ENCODE data around the gene URAD.
"Not testable (repeated sequence)": the region's sequence is repeated elsewhere in the genome, so short reads cannot be mapped to it uniquely, and the experiment has no call there.

The URAD gene, protein sequence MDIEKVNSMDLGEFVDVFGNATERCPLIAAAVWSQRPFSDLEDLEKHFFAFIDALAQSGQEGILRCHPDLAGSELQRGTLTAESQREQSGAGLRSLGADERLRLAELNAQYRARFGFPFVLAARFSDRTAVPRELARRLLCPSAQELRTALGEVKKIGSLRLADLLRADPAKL

GRCh38 chr13:27988520-27988919 lies at the start of gene URAD:
URAD (minus strand) TSS chr13:27988693; CDS start chr13:27988637, 56 bp downstream.
- DNase-seq = no peak

DNA sequence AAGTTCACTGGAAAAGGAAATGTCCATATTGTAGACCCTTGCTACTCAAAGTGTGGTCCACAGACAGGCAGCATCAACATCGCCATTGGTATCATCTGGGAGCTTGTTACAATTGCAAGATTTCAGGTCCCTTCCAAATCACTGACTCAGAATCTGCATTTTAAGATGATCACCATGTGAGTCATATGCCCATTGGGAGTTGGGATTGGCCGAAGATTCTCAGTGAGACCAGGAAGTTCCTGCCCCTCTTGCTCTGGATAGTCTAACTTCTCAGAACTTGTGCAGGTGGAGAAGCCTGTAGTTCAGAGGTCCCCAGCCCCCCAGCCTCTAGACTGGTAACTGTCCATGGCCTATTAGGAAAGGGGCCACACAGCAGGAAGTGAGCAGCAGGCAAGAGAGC lies 48.9 kb upstream of the URAD start:
- no peak for DNase-seq

- no peak for DNase-seq
Measured at GRCh38 chr13:28035146-28035782, 46.8 kb upstream of the URAD start.

DNA sequence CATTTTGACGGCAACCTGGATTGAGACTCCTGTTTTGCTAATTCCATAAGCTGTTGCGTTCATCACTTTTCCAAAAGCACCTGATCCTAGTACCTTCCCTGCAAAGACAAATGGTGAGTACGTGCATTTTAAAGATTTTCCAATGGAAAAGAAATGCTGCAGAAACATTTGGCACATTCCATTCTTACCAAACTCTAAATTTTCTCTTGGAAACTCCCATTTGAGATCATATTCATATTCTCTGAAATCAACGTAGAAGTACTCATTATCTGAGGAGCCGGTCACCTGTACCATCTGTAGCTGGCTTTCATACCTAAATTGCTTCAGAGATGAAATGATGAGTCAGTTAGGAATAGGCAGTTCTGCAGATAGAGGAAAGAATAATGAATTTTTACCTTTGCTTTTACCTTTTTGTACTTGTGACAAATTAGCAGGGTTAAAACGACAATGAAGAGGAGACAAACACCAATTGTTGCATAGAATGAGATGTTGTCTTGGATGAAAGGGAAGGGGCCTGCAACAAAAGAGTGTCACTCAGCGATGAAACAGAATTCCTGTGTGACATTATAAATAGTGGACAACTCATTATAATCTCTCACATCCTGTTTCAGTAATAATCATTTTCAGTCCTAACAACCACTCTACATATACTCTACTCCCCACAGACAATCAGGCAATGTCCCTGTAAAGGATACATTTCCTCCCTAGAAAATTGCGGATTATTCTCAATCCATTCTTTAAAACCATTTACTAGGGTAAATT lies 45.6 kb upstream of the URAD start:
- DNase-seq = no peak

GRCh38 chr13:28032438-28032837 lies 43.9 kb upstream of the URAD start:
- not testable (repeated sequence) for DNase-seq

- DNase-seq = no peak
Measured at GRCh38 chr13:28031896-28032288, 43.4 kb upstream of the URAD start.

GRCh38 chr13:28031220-28031895 lies 42.9 kb upstream of the URAD start:
- DNase-seq = no peak

DNA sequence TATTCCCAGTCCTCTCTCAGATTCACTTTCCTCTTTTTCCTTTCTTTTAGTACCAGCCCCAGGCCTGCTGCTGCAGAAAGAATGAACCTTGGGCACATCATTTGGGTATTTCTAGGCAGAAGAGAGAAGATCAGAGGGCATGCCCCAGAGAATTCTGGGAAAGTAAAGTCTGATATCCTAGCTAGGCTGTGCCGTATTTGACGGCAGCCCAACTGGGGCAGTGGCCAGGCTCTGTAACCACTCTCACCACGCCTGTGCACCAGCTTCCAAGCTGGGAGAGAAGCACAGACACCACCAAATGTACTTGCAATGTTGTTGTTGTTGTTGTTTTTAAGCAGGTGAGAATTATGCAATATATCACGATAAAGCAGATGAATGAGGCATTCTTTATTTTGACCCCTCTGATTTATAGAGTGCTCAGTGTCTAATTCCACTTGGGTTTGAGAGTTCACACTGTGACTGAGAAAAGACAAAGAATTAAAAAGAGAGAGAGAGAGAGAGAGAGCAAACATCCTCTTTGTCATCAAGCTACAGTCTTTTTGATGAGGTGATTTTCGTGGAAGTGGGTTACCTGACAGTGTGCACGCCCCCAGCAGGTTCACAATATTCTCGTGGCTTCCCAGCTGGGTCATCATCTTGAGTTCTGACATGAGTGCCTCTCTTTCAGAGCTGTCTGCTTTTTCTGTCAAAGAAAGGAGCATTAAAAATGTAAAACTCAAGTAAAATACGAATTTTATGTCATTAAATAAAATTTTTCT lies 39.3 kb upstream of the URAD start:
- DNase-seq = no peak

DNA sequence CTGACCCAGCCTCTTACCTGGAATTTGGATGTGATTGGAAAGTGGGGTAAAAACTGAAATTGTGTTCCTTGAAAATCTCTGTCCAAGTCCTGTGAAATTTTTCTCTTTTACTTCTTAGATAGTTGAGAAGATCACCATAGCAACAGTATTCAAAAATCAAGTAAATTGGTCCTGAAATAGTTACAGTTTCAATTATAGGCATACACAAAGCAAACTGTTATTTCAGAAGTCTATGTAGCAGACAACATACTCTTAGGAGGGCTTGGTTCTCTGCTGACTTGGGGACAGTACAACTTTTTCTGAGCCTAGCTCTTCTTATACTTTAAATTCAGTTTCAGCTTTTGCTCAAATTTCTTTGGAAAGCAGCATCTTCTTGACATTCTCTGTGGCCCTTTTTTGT lies 38.6 kb upstream of the URAD start:
- no peak for DNase-seq

GRCh38 chr13:28026508-28026907 lies 38.0 kb upstream of the URAD start:
- no peak for DNase-seq

DNA sequence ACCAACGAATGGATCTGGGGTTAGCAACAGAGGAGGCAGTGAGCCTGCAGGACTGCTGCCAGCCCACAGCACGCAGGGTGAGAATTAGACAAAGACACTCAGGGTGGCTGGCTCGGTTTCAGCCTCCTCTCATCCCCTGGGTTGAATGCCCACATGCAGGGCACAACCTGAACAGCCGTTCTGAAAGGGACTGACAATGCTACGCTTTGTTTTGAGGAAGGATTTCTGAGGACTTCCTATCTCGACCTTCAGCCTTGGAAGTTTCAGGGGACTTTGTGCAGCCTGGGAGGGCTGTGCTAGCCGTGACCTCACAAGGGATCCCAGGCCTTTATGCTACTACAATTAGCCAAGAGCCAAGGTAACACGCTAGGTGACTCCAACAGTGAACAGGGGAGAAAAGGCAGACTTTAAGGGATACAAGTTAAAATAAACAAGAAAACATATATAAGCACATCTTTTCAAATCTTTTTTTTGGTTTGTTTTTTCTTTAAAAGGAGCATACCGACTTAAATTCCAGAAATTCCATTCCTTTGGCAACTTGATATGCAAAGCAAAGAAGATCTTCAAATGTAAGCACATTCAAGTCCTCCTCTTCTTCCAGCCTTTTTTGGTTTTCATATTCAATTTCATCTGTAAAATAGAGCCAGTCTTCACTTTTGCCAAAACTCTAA lies 34.5 kb upstream of the URAD start:
- DNase-seq = no peak

DNA sequence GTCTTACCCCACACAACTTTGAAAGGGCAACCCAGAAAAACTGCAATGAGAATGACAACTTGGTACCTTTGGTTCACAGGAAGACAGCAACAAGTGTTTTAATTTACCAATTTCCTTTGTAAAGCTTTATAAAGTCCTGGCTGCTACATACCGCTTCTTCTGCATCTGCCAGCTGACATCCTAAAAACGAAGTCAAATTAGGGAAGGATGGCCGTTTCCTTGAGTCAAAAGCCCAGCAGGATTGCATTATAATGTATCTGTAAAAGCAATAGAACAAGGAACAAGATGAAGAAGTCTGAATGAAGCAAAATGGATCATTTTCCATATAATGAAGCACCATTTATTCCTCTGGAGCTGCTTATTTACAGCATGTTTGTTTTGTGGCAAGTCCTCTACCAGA lies 25.8 kb upstream of the URAD start:
- DNase-seq = no peak

GRCh38 chr13:28013482-28013881 lies 25.0 kb upstream of the URAD start:
- no peak for DNase-seq

- DNase-seq = no peak
Measured at GRCh38 chr13:28012896-28013295, 24.4 kb upstream of the URAD start.

GRCh38 chr13:28012383-28012782 lies 23.9 kb upstream of the URAD start:
- DNase-seq = no peak

- no peak for DNase-seq
Measured at GRCh38 chr13:28010046-28010445, 21.6 kb upstream of the URAD start.

DNA sequence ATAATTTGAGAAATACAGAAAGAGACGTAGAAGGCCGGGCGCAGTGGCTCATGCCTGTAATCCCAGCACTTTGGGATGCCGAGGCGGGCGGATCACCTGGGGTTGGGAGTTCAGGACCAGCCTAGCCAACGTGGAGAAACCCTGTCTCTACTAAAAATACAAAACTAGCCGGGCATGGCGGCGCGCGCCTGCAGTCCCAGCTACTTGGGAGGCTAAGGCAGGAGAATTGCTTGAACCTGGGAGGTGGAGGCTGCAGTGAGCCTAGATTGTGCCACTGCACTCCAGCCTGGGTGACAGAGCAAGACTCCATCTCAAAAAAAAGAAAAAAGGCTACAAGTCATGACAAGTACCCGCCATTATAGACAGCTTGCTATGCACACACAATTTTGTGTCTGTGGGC lies 16.5 kb upstream of the URAD start:
- DNase-seq = not testable (repeated sequence)

- DNase-seq = no peak
Measured at GRCh38 chr13:28002886-28003698, 14.6 kb upstream of the URAD start.

- DNase-seq = no peak
Measured at GRCh38 chr13:28001837-28002473, 13.5 kb upstream of the URAD start.

DNA sequence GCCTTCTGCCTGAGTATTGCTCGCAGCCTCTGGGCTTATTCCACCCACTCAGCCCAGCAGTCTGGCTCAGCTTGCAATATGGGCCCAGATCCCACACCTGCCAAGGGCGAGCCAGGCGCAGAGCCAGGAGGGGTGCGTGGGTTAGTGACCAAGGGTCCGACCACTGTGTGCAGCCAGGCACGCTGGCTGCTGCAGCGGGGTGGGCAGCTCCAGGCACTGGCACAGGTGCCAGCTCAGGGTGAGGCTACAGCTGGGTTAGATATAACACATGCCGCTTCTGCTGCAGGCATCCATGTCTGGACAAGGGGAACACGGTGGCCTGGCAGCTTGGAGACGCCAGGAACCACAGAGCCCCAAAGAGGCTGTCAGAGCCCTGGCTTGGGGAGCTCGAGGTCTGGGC lies 12.6 kb upstream of the URAD start:
- no peak for DNase-seq

DNA sequence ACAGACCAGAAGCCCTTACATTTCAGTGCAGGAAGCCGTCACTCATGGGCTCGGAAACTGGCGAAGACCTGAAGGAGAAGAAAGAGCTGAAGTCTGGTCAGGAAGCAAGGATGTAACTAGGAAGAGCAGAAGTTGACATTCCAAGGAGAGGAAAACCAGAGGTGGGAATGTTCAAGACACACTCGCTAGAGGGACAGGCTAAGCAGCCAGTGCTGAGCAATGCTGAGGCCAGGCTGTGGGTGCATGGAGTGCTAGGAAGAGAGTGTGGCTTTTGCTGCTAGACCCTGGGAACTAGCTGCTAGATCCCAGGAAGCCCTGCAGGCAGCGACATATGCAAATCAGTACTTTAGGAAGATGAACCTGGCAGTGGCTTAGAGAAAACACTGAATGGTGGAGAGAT lies 12.1 kb upstream of the URAD start:
- DNase-seq = no peak

Measured in stimulated activated CD4-positive, alpha-beta T cell treated with anti-CD3 and anti-CD28 coated beads, Interleukin-15, amount 100 ng/mL, for 24 hours (primary cell).